GM12878 (cell line): ENCODE data around the gene ANO10. TPM values are rescaled to one million over a fixed set of nuclear protein-coding genes. Genes with fewer than 3 reads are reported as not detected.
"Not testable (repeated sequence)": the region's sequence is repeated elsewhere in the genome, so short reads cannot be mapped to it uniquely, and the experiment has no call there.

Experiments used
- ATAC-seq: fragments of 200-7000 bp; cut with Tn5 transposase; 3 replicates; pipeline ENCODE4 v1.9.1; 2020; ENCODE audit warnings: mild to moderate bottlenecking, moderate library complexity
- BruUV-seq: library from RNA; stranded (reverse); fragments of 400-500 nt; replicated peaks from 2 replicates; lab custom pipeline; 2021; lab: Mats Ljungman, UMichigan
- CTCF ChIA-PET: fragments of 300-600 bp; sonication (Branson Sonifier 250); formaldehyde crosslinking; extraction: SDS; loops from one replicate; lab custom pipeline; 2021; ENCODE audit warnings: inconsistent platforms; lab: Yijun Ruan, JAX
- POLR2A ChIA-PET: fragments of 350-600 bp; formaldehyde crosslinking; extraction: SDS; loops from one replicate; lab custom pipeline; 2021; ENCODE audit warnings: inconsistent platforms; lab: Charles Lee
- RAD21 ChIA-PET: fragments of 300-600 bp; sonication (Branson Sonifier 250); formaldehyde crosslinking; loops from one replicate; lab custom pipeline; 2023; ENCODE audit warnings: antibody characterized with exemption; ENCODE audit not compliant: unreplicated experiment; lab: Charles Lee
- SMC1A ChIA-PET: fragments of 300-600 bp; sonication (Branson Sonifier 250); formaldehyde crosslinking; loops from one replicate; lab custom pipeline; 2023; ENCODE audit not compliant: unreplicated experiment, uncharacterized antibody; lab: Charles Lee
- DNase-seq: peaks from one replicate; pipeline ENCODE4 v3.0.0-alpha.2; 2011; ENCODE audit warnings: low read depth, low spot score
- FAIRE-seq: peaks from 3 replicates; lab custom pipeline; 2011; peaks lifted over from hg19 to GRCh38; lab: Jason Lieb, UNC
- H2AFZ ChIP-seq: 2 replicates; pipeline ENCODE4 v1.6.0; 2011; ENCODE audit warnings: low read depth, low read length, control low read depth; ENCODE audit not compliant: control insufficient read depth
- H3K27ac ChIP-seq: 2 replicates; pipeline ENCODE4 v1.5.1; 2011; ENCODE audit warnings: control low read depth; ENCODE audit not compliant: control insufficient read depth, insufficient read depth
- H3K27me3 ChIP-seq, 2 experiments: replicated peaks in 1 of 2; 2 replicates each; pipeline versions ENCODE4 v1.6.0 to v1.6.1; 2011; ENCODE audit warnings: low read length in 1 of 2; ENCODE audit not compliant: control insufficient read depth in 2 of 2, insufficient read depth in 2 of 2
- H3K36me3 ChIP-seq, 2 experiments: 2 replicates each; pipeline ENCODE4 v1.5.1; 2011; ENCODE audit warnings: low read length in 1 of 2; ENCODE audit not compliant: control insufficient read depth in 2 of 2, insufficient read depth in 2 of 2
- H3K4me1 ChIP-seq: 2 replicates; pipeline ENCODE4 v1.6.1; 2011; ENCODE audit warnings: mild to moderate bottlenecking, low read length, moderate library complexity, mixed read lengths; ENCODE audit not compliant: control insufficient read depth, insufficient read depth
- H3K4me2 ChIP-seq: 2 replicates; pipeline ENCODE4 v1.6.0; 2011; ENCODE audit warnings: control low read depth; ENCODE audit not compliant: control insufficient read depth, insufficient read depth
- H3K4me3 ChIP-seq: fragments of 200-600 bp; sonication (generic); 2 replicates; pipeline ENCODE4 v1.5.1; 2016
- H3K79me2 ChIP-seq: 2 replicates; pipeline ENCODE4 v1.6.0; 2011; ENCODE audit warnings: low read length; ENCODE audit not compliant: control insufficient read depth, insufficient read depth
- H3K9ac ChIP-seq: 2 replicates; pipeline ENCODE4 v1.8.0; 2011; ENCODE audit warnings: low read length, control low read depth, mixed read lengths; ENCODE audit not compliant: control insufficient read depth, insufficient read depth
- H3K9me3 ChIP-seq: replicated peaks from 3 replicates; pipeline ENCODE4 v1.5.1; 2011; ENCODE audit warnings: mild to moderate bottlenecking, low read length; ENCODE audit not compliant: control insufficient read depth, insufficient read depth
- H4K20me1 ChIP-seq: 2 replicates; pipeline ENCODE4 v1.6.0; 2011; ENCODE audit not compliant: control insufficient read depth, insufficient read depth
- CREB1 ChIP-seq: IDR thresholded peaks from 2 replicates; pipeline ENCODE4 v1.6.1; 2012; ENCODE audit warnings: low read depth, mild to moderate bottlenecking, inconsistent platforms
- MYB ChIP-seq: fragments of 150-350 bp; IDR thresholded peaks from 2 replicates; pipeline ENCODE4 v1.6.1; 2014; ENCODE audit warnings: mild to moderate bottlenecking, low read depth, low read length, borderline replicate concordance
- NRF1 ChIP-seq: conservative IDR thresholded peaks from 2 replicates; pipeline ENCODE4 v1.6.1; 2011; ENCODE audit warnings: mild to moderate bottlenecking, low read depth, low read length, improper control_type of control experiment
- PAX5 ChIP-seq: IDR thresholded peaks from 2 replicates; pipeline ENCODE4 v1.6.1; 2011; ENCODE audit warnings: low read depth, low read length, borderline replicate concordance
- POLR2AphosphoS2 ChIP-seq: IDR thresholded peaks from 2 replicates; pipeline ENCODE4 v1.6.1; 2011; ENCODE audit warnings: low read depth, mild to moderate bottlenecking, low read length, improper control_type of control experiment, moderate library complexity
- POU2F2 ChIP-seq: IDR thresholded peaks from 3 replicates; pipeline ENCODE4 v1.6.1; 2011; ENCODE audit warnings: low read depth, mild to moderate bottlenecking, low read length, borderline replicate concordance
- ZZZ3 ChIP-seq: IDR thresholded peaks from 2 replicates; pipeline ENCODE4 v1.6.1; 2011; ENCODE audit warnings: low read depth; ENCODE audit not compliant: control insufficient read depth, insufficient read length
- WGBS: methylation state at CpG from one replicate; pipeline ENCODE4 v1.1.6; 2016; ENCODE audit warnings: low lambda C conversion rate; ENCODE audit not compliant: insufficient replicate concordance, insufficient coverage; ENCODE audit errors: missing lambda C conversion rate; 5-methylcytosine and 5-hydroxymethylcytosine counted together
- in situ Hi-C: fragments of 300-500 bp; cut with MboI; formaldehyde crosslinking; loops from 9 replicates; pipeline ENCODE4 v1.14.3; 2018; ENCODE audit warnings: mixed read lengths
- intact Hi-C: fragments of 100-400 bp; cut with micrococcal nuclease; formaldehyde crosslinking; loops from one replicate; pipeline ENCODE4 v1.14.2; 2022; ENCODE audit not compliant: unreplicated experiment
- polyA plus RNA-seq, 11 experiments: library from polyadenylated mRNA; depleted of rRNA in 4 of 11; unstranded in 6 of 11; stranded (reverse) in 5 of 11; fragments of >200 nt; fragmentation: Nextera tagmentation in 4 of 11; fragmentation: Illumina TruSeq in 1 of 11; extraction: Ambion mirVana in 4 of 11; extraction: Trizol in 1 of 11; gene quantifications; 1 replicate in 1 of 11; 2 replicates in 10 of 11; pipeline versions ENCODE4 v1.2.1 to v1.2.3, GENCODE V29; 2011 to 2016; ENCODE audit warnings: inconsistent platforms in 2 of 11, missing spikeins in 2 of 11, low read depth in 1 of 11
- total RNA-seq, 4 experiments: library from RNA; depleted of rRNA in 3 of 4; stranded (reverse); fragments of >200 nt in 3 of 4; fragmentation: Illumina TruSeq in 1 of 4; extraction: Trizol in 1 of 4; gene quantifications; 2 replicates each; pipeline versions ENCODE4 v1.2.1 to v1.2.3, GENCODE V29; 2013 to 2021

ANO10 gene
- total and polyA plus RNA-seq, 10 of the 15 experiments (the other 5 are each of a cell fraction or from before 2014, with no cell fraction given), result 0.29 to 21.9 (median 1.6) TPM

DNA sequence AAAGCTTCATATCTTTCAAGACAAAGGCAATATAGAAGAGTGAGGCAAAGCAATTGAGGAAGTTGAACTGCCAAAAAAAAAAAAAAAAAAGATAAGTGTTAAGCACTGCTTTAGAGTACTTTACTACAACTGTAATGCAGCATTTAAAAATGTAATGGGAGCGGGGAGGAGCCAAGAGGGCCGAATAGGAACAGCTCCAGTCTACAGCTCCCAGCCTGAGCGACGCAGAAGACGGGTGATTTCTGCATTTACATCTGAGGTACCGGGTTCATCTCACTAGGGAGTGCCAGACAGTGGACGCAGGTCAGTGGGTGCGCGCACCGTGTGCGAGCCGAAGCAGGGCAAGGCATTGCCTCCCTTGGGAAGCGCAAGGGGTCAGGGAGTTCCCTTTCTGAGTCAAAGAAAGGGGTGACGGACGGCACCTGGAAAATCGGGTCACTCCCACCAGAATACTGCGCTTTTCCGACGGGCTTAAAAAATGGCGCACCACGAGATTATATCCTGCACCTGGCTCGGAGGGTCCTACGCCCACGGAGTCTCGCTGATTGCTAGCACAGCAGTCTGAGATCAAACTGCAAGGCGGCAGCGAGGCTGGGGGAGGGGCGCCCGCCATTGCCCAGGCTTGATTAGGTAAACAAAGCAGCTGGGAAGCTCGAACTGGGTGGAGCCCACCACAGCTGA, 56.0 kb downstream of the ANO10 start:
- H3K4me3 ChIP-seq, CTCF ChIA-PET, H3K79me2 ChIP-seq, ATAC-seq, H3K9ac ChIP-seq, H3K9me3 ChIP-seq, in situ Hi-C loops, intact Hi-C loops, BruUV-seq, DNase-seq, H4K20me1 ChIP-seq, RAD21 ChIA-PET, H3K27ac ChIP-seq, SMC1A ChIA-PET, H3K4me2 ChIP-seq, H3K4me1 ChIP-seq, FAIRE-seq, H3K27me3 ChIP-seq, H2AFZ ChIP-seq, H3K36me3 ChIP-seq: not testable (repeated sequence)
- 85% methylated on average over 17 of the region's 30 CpGs for WGBS
- POLR2A ChIA-PET, result interaction anchor here (0.6 kb wide), 1 partner anchor 163 kb away, joined by 4 read pairs; no protein-coding TSS in a partner anchor

DNA sequence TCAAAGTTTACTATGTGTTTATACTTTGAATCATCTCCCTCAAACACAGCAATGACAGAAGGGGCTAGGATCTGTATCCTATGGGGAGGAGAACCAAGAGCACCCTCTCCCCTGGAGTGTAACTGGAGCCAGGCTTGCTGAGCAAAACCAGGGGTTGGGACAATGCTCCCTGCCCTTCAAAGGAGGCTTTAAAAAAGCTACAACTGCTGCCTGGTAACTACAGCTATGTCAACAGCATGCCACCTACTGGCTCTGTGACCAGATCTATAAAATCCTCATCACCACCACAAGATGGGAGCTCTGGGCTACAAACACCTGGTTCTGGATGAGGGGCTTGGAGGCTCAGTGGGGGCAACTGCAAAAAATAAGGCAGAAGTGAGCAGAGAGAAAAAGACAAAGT, 61.9 kb downstream of the ANO10 start:
- intact Hi-C loops (no loop called here), in situ Hi-C loops (no loop called here)
- H3K9ac ChIP-seq, result no peak overlapping the region
- H3K27me3 ChIP-seq, result no peaks in the 10 kb centered on the region
- H3K36me3 ChIP-seq, result no peaks in the 10 kb centered on the region
- ChIA-PET RAD21 (no interaction called here), CTCF (interaction anchor here (0.9 kb wide), 1 partner anchor 16 kb away, joined by 3 read pairs; no protein-coding TSS in a partner anchor), SMC1A (interaction anchor here (0.9 kb wide), 1 partner anchor 33 kb away, joined by 3 read pairs; no protein-coding TSS in a partner anchor), POLR2A (no interaction called here)
- H3K4me2 ChIP-seq, result no peak overlapping the region
- H3K4me1 ChIP-seq, result no peaks in the 10 kb centered on the region
- FAIRE-seq, result no peak
- no peak for ATAC-seq
- no peak overlapping the region for H3K27ac ChIP-seq
- no peaks in the 10 kb centered on the region for H3K9me3 ChIP-seq
- no TSS peak for BruUV-seq
- no peak for DNase-seq
- no peak overlapping the region for H2AFZ ChIP-seq
- no peaks in the 10 kb centered on the region for H4K20me1 ChIP-seq
- H3K4me3 ChIP-seq, result no peak overlapping the region
- TF ChIP-seq MYB (no peak), NRF1 (no peak), PAX5 (no peak), POLR2AphosphoS2 (no peak), CREB1 (no peak), ZZZ3 (no peak), POU2F2 (no peak)
- H3K79me2 ChIP-seq, result no peaks in the 10 kb centered on the region
